Measurements from ENCODE around the gene NR2F1. TPM values are rescaled to one million over a fixed set of nuclear protein-coding genes. Genes with fewer than 3 reads are reported as not detected.
"Not testable (repeated sequence)": the region's sequence is repeated elsewhere in the genome, so short reads cannot be mapped to it uniquely, and the experiment has no call there.

The NR2F1 gene
- 4.8 TPM for total RNA-seq

- DNase-seq, result peak; percentile 56
Observed at GRCh38 chr5:93582677-93583438, at the start of gene NR2F1. NR2F1 (plus strand) TSS chr5:93583222; CDS start chr5:93585024, 1,802 bp downstream.

GRCh38 chr5:93545872-93546271 is 37.1 kb upstream of the NR2F1 start:
- DNase-seq, result no peak

GRCh38 chr5:93549594-93549993 is 33.4 kb upstream of the NR2F1 start:
- DNase-seq, result not testable (repeated sequence)

GRCh38 chr5:93557021-93557604 is 25.9 kb upstream of the NR2F1 start:
- no peak for DNase-seq

- DNase-seq, result no peak
Observed at GRCh38 chr5:93566091-93566490, 16.9 kb upstream of the NR2F1 start.

- no peak for DNase-seq
Observed at GRCh38 chr5:93567424-93567823, 15.6 kb upstream of the NR2F1 start.

GRCh38 chr5:93569300-93570160 is 13.5 kb upstream of the NR2F1 start:
- DNase-seq, result no peak

GRCh38 chr5:93570294-93571113 is 12.5 kb upstream of the NR2F1 start:
- no peak for DNase-seq

- DNase-seq, result no peak
Observed at GRCh38 chr5:93571114-93571949, 11.7 kb upstream of the NR2F1 start.

GRCh38 chr5:93572101-93572607 is 10.9 kb upstream of the NR2F1 start:
- no peak for DNase-seq

GRCh38 chr5:93572608-93573353 is 10.2 kb upstream of the NR2F1 start:
- no peak for DNase-seq

GRCh38 chr5:93573354-93574351 is 9.4 kb upstream of the NR2F1 start:
- DNase-seq, result no peak

GRCh38 chr5:93574491-93575305 is 8.3 kb upstream of the NR2F1 start:
- no peak for DNase-seq

GRCh38 chr5:93575461-93576414 is 7.3 kb upstream of the NR2F1 start:
- DNase-seq, result no peak

GRCh38 chr5:93576994-93577853 is 5.8 kb upstream of the NR2F1 start:
- DNase-seq, result no peak
